Measurements from ENCODE around the gene ATXN1. TPM values are rescaled to one million over a fixed set of nuclear protein-coding genes. Genes with fewer than 3 reads are reported as not detected.

The ATXN1 gene
- total RNA-seq, 2 experiments from 2014 or later = 27.8 to 32.8 TPM

DNA sequence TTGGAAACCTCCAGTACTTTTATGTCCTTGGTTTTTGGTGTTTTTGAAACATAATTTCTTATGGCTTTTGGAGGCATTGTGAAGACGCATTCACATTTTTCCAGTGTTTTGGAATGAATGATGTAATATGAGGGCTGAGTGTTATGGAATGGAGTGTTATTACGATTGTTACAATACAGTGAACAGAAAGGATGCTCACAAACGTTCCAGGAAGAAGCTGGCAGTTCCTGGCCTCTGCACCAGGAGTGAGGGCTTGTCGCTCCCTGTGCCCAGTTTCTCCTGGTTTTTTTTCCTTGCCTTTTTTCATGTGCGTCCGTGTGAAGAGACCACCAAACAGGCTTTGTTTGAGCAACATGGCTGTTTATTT is 502.6 kb downstream of the ATXN1 start:
- Mint-ChIP-seq H3K4me3 (no peak overlapping the region), H3K4me1 (no peaks in the 10 kb centered on the region), H3K27ac (no peak overlapping the region), H3K27me3 (peaks cover 5% of the 10 kb centered on the region), H3K9me3 (peaks cover 2% of the 10 kb centered on the region), H3K36me3 (no peaks in the 10 kb centered on the region)
- no peak for DNase-seq

GRCh38 chr6:16257999-16258708 is 503.1 kb downstream of the ATXN1 start:
- no peaks in the 10 kb centered on the region for H3K36me3 Mint-ChIP-seq
- H3K27ac Mint-ChIP-seq = no peak overlapping the region
- no peaks in the 10 kb centered on the region for H3K4me1 Mint-ChIP-seq
- no peak for DNase-seq
- H3K9me3 Mint-ChIP-seq = peaks cover 2% of the 10 kb centered on the region
- H3K4me3 Mint-ChIP-seq = no peak overlapping the region
- peaks cover 2% of the 10 kb centered on the region for H3K27me3 Mint-ChIP-seq

DNA sequence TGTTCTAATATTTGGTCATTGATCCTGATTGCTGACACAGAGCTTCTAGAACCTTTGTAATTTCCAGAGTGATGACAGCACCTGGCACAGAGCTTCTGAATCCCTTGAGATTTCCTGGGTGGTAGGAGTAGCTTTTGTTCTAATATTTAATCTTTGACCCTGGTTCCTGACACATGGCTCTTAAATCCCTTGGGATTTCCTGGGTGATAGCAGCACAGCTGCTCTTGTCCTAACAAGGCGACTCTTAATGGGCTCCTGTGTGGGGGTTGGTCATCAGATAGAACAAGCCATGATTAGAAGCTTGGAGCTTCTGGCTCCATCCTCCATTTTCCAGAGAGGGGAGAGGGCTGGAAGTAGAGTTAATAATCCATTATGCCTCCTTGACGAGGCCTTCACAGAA is 504.5 kb downstream of the ATXN1 start:
- Mint-ChIP-seq H3K36me3 (no peaks in the 10 kb centered on the region), H3K4me1 (peaks cover 1% of the 10 kb centered on the region), H3K27me3 (no peaks in the 10 kb centered on the region), H3K4me3 (no peak overlapping the region), H3K27ac (no peak overlapping the region), H3K9me3 (peaks cover 2% of the 10 kb centered on the region)
- no peak for DNase-seq

- H3K27me3 Mint-ChIP-seq = no peaks in the 10 kb centered on the region
- H3K27ac Mint-ChIP-seq = no peak overlapping the region
- peaks cover 2% of the 10 kb centered on the region for H3K9me3 Mint-ChIP-seq
- no peak overlapping the region for H3K4me3 Mint-ChIP-seq
- no peak for DNase-seq
- no peaks in the 10 kb centered on the region for H3K36me3 Mint-ChIP-seq
- peaks cover 1% of the 10 kb centered on the region for H3K4me1 Mint-ChIP-seq
Observed at GRCh38 chr6:16254535-16254934, 506.7 kb downstream of the ATXN1 start.

DNA sequence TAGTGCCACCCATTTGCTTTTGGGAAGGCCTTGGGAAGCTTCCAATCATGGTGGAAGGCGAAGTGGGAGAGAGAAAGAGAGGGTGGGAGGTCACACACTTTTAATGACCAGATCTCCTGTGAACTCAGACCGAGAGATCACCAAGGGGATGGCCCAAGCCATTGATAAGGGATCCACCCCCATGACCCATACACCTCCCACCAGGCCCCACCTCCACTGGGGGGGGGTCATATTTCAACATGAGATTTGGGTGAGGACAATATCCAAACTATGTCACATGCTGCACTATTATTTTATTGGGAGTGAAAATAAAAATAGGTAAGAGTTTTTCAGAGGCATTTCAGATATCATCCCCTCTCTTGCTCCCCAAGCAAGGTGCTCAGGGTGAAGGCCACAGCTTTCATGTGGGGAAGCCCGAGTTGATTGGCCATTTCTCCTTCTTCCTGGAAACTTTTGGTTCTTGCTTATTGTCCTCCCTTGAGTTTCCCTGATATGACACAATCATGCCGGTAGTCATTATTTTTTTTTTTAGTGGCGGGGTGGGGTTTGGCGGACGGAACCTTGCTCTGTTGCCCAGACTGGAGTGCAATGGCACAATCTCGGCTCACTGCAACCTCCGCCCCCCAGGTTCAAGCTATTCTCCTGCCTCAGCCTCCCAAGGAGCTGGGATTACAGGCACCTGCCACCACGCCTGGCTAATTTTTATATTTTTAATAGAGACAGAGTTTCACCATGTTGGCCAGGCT is 507.7 kb downstream of the ATXN1 start:
- no peak overlapping the region for H3K4me3 Mint-ChIP-seq
- H3K4me1 Mint-ChIP-seq = peaks cover 1% of the 10 kb centered on the region
- H3K36me3 Mint-ChIP-seq = no peaks in the 10 kb centered on the region
- peaks cover 2% of the 10 kb centered on the region for H3K9me3 Mint-ChIP-seq
- H3K27ac Mint-ChIP-seq = no peak overlapping the region
- no peaks in the 10 kb centered on the region for H3K27me3 Mint-ChIP-seq
- no peak for DNase-seq

DNA sequence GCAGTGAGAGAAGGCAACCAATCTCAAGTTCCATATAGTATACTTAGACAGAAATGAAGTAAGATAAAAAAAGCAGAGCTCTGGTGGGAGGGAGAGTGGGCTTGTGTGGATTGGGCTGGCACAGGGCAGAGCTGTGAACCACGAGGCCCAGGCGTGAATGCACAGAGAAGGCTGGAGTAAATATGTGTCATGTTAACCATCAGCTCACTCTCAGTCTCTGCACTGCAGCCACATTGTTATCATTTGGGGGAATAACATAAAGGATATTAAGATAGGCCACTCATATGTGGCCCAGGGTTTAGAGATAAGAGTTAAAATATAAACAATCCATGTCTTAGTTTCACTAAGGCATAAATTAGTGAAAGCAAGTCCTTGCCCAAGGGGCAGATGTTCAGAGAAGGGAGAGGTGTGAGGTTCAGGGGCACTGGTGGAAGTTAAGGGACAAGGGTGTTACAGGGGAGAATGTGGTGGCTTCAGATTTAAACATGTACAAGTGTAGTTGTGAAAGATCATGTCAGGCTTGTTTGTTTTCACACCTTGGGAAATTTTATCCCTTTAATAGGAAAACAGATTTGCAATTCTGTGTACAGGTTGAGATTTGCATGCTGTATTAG is 508.5 kb downstream of the ATXN1 start:
- H3K9me3 Mint-ChIP-seq = peaks cover 2% of the 10 kb centered on the region
- H3K4me3 Mint-ChIP-seq = no peak overlapping the region
- H3K4me1 Mint-ChIP-seq = peaks cover 1% of the 10 kb centered on the region
- no peaks in the 10 kb centered on the region for H3K36me3 Mint-ChIP-seq
- no peaks in the 10 kb centered on the region for H3K27me3 Mint-ChIP-seq
- DNase-seq = no peak
- H3K27ac Mint-ChIP-seq = no peak overlapping the region

GRCh38 chr6:16251706-16252105 is 509.6 kb downstream of the ATXN1 start:
- peaks cover 5% of the 10 kb centered on the region for H3K36me3 Mint-ChIP-seq

DNA sequence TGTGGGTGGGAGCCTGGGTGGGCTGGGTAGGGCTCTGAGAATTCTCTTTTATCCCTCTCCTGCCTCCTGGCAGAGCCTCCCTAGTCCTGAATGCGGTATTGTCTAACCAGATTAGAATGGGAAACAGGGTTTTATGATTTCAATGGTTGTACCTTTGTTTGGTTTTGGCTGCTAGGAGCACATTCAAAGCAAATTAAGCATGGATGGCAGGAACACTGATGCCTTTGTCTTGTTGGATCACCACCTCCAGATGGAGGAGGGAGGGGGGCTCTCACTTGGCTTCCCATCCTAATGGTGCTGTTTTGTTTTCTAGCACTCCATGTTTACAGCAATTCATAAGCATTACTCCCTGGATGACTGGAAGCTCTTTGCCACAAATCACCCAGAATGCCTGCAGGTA is 511.3 kb downstream of the ATXN1 start:
- H3K27me3 Mint-ChIP-seq = no peaks in the 10 kb centered on the region
- no peaks in the 10 kb centered on the region for H3K9me3 Mint-ChIP-seq
- no peak overlapping the region for H3K27ac Mint-ChIP-seq
- H3K36me3 Mint-ChIP-seq = peaks cover 5% of the 10 kb centered on the region
- peaks cover 1% of the 10 kb centered on the region for H3K4me1 Mint-ChIP-seq
- DNase-seq = no peak
- H3K4me3 Mint-ChIP-seq = no peak overlapping the region

More at GRCh38 chr6:16251706-16252105, 509.6 kb downstream of the ATXN1 start:
- H3K4me1 Mint-ChIP-seq = peaks cover 1% of the 10 kb centered on the region
- no peak overlapping the region for H3K27ac Mint-ChIP-seq
- DNase-seq = no peak
- no peaks in the 10 kb centered on the region for H3K9me3 Mint-ChIP-seq
- H3K4me3 Mint-ChIP-seq = no peak overlapping the region
- no peaks in the 10 kb centered on the region for H3K27me3 Mint-ChIP-seq

Data from activated naive CD8-positive, alpha-beta T cell treated with anti-CD3 and anti-CD28 coated beads for 36 hours (primary cell).